Activated CD4-positive, CD25-positive, alpha-beta regulatory T cell treated with anti-CD3 and anti-CD28 coated beads, Interleukin-2, amount 50 U/mL, for 72 hours (primary cell): ENCODE data around the gene UAP1.

Experiments
- DNase-seq: peaks from one replicate; pipeline ENCODE4 v3.0.0; 2021

The UAP1 gene

GRCh38 chr1:162619076-162619475 lies 57.6 kb downstream of the UAP1 start:
- DNase-seq, result no peak

- DNase-seq, result no peak
These were observed 59.7 kb downstream of the UAP1 start for GRCh38 chr1:162621256-162621655.

GRCh38 chr1:162625679-162626078 lies 64.2 kb downstream of the UAP1 start:
- DNase-seq, result no peak

GRCh38 chr1:162626094-162626493 lies 64.6 kb downstream of the UAP1 start:
- no peak for DNase-seq

- DNase-seq, result no peak
These were observed 65.2 kb downstream of the UAP1 start for GRCh38 chr1:162626761-162627160.

- DNase-seq, result no peak
These were observed 66.3 kb downstream of the UAP1 start for GRCh38 chr1:162627662-162628296.

- no peak for DNase-seq
These were observed 67.6 kb downstream of the UAP1 start for GRCh38 chr1:162629077-162629627.

GRCh38 chr1:162629651-162630050 lies 68.1 kb downstream of the UAP1 start:
- no peak for DNase-seq

GRCh38 chr1:162631546-162632191 lies 70.1 kb downstream of the UAP1 start:
- no peak for DNase-seq

- no peak for DNase-seq
These were observed 70.7 kb downstream of the UAP1 start, which contains the start of gene DDR2 for GRCh38 chr1:162632217-162632666. Gene DDR2 (plus strand): TSS chr1:162632464. CDS start chr1:162719064, 86,600 bp downstream.

GRCh38 chr1:162632698-162633080 lies 71.2 kb downstream of the UAP1 start:
- no peak for DNase-seq

GRCh38 chr1:162633081-162633762 lies 71.7 kb downstream of the UAP1 start:
- no peak for DNase-seq

GRCh38 chr1:162635418-162635817 lies 73.9 kb downstream of the UAP1 start:
- DNase-seq, result no peak

- no peak for DNase-seq
These were observed 78.2 kb downstream of the UAP1 start for GRCh38 chr1:162639718-162640117.

GRCh38 chr1:162641114-162641513 lies 79.6 kb downstream of the UAP1 start:
- DNase-seq, result no peak

GRCh38 chr1:162644986-162645314 lies 83.4 kb downstream of the UAP1 start:
- no peak for DNase-seq

- DNase-seq, result no peak
These were observed 84.1 kb downstream of the UAP1 start for GRCh38 chr1:162645666-162646065.

GRCh38 chr1:162649583-162649982 lies 88.1 kb downstream of the UAP1 start:
- no peak for DNase-seq
